IPS-18c (cell line): ENCODE data around the gene CHI3L1.

ENCODE experiments used
- H3K4me3 ChIP-seq: 2 replicates; pipeline ENCODE4 v1.7.0; 2013; ENCODE audit warnings: low read depth, mild to moderate bottlenecking, low read length, moderate library complexity; ENCODE audit not compliant: insufficient read depth
- H3K9me3 ChIP-seq: one replicate; pipeline ENCODE4 v1.6.1; 2013; ENCODE audit warnings: mild to moderate bottlenecking, low read length, moderate library complexity; ENCODE audit not compliant: control insufficient read depth, insufficient read depth

The CHI3L1 gene

GRCh38 chr1:203187689-203188264 lies 1.3 kb upstream of the CHI3L1 start:
- no peaks in the 10 kb centered on the region for H3K9me3 ChIP-seq
- H3K4me3 ChIP-seq, result no peak overlapping the region

DNA sequence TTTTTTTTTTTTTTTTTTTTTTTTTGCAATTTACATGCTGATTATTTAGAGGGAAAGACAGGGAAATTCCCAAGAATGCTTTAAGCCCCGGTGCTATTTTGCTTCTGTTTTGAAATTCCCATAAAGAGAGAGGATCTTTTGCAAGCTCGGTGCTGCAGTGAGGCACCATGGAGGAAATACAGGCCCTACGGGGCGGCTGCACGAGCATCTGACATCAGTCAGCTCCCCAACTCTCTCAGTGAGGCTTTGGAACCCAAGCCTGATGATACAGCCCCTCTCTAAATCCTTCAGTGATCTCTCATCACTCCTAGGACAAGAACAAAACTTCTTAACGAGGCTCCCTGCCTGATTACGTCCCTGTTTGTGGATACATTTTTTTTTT lies 791 bp upstream of the CHI3L1 start:
- no peak overlapping the region for H3K4me3 ChIP-seq
- no peaks in the 10 kb centered on the region for H3K9me3 ChIP-seq

- Histone ChIP-seq H3K9me3 (no peaks in the 10 kb centered on the region), H3K4me3 (no peak overlapping the region)
Measured at GRCh38 chr1:203186091-203186445, 436 bp downstream of the CHI3L1 start.

DNA sequence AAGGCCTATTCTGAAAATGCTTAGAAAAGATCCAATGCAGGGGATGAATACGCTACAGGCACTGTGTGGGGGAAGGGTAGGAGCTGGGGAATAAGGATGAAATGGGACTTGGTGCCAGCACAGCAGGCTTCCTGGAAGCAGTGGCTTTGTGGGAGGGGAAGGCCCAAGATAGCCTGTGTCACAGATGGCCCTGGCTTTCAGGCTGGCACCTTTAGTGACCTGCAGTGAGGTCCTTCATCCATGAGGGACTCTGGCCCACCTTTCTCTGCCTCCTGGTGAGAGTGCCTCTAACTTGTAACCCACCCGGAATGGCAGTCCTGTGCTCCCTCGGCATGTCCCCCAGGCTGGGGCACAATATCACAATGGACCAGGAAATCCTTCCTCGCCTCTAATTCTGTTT lies 919 bp downstream of the CHI3L1 start:
- no peaks in the 10 kb centered on the region for H3K9me3 ChIP-seq
- H3K4me3 ChIP-seq, result no peak overlapping the region

GRCh38 chr1:203185061-203185461 lies 1.4 kb downstream of the CHI3L1 start:
- H3K9me3 ChIP-seq, result no peaks in the 10 kb centered on the region
- H3K4me3 ChIP-seq, result no peak overlapping the region

- no peak overlapping the region for H3K4me3 ChIP-seq
Measured at GRCh38 chr1:203184467-203184866, 2.0 kb downstream of the CHI3L1 start.

DNA sequence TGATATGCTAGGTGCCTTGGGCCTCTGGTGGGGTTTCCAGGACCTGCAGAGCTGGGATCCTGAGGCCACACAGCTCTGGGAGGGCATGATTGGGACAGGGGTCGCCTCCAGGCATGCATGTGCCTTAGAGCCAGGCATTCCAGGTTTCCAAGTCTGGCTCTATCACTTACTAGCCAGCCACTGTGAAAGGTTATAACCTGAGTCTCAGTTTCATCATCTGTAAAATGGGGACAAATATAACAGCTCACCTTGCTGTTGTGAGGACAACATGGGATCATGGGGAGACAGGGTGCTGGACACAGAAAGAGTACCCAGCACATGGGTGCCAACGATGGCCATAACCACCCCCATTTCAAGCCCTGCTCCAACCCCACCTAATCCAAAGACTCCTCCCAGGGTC lies 2.7 kb downstream of the CHI3L1 start:
- no peaks in the 10 kb centered on the region for H3K9me3 ChIP-seq

More at GRCh38 chr1:203184467-203184866, 2.0 kb downstream of the CHI3L1 start:
- H3K9me3 ChIP-seq, result no peaks in the 10 kb centered on the region

DNA sequence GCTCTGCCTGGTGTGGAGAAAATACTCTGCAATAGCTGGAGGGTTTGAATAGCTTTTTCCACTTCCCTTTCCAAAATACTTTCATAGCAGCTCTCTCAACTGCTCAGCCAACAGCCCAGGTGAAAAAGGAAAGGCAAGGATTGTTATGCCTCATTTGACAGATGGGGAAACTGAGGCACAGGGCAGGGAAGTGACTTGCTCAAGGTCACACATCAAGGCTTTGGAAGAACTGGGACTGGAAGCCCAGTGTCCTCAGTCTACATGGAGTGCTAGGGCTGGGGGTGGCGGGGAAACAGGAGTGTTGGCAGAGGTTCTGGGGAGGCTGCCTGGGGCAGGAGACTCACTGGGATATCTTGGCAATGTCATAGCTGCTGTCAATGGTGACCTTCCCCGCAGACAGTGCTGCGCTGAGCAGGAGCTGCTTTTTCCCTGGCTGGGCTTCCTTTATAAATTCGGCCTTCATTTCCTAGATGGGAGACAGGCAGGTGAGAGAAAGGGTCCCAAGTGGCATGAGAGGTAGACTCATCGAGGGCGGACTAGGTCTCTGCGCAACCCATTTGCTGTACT lies 4.0 kb downstream of the CHI3L1 start:
- Histone ChIP-seq H3K4me3 (no peak overlapping the region), H3K9me3 (no peaks in the 10 kb centered on the region)

More for the DNA sequence above, 2.7 kb downstream of the CHI3L1 start:
- H3K4me3 ChIP-seq, result no peak overlapping the region

GRCh38 chr1:203181586-203182386 lies 4.7 kb downstream of the CHI3L1 start:
- Histone ChIP-seq H3K4me3 (no peak overlapping the region), H3K9me3 (no peaks in the 10 kb centered on the region)

GRCh38 chr1:203180611-203181330 lies 5.7 kb downstream of the CHI3L1 start:
- H3K9me3 ChIP-seq, result no peaks in the 10 kb centered on the region
- H3K4me3 ChIP-seq, result no peak overlapping the region

DNA sequence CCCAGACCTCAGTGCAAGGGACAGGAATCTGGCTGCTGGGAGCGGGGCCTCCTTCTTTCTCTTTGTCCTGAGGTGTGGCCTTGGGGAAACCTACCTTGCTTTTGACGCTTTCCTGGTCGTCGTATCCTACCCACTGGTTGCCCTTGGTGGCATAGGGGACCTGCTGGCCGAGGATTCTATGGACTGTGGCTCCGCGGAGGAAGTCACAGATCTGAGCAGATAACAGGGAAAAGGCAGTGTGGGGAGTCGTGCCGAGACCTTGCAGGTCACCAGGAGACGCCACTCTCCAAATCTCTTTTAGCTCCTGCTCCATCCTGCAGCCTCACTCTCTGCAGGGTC lies 6.9 kb downstream of the CHI3L1 start:
- Histone ChIP-seq H3K4me3 (no peak overlapping the region), H3K9me3 (no peaks in the 10 kb centered on the region)

DNA sequence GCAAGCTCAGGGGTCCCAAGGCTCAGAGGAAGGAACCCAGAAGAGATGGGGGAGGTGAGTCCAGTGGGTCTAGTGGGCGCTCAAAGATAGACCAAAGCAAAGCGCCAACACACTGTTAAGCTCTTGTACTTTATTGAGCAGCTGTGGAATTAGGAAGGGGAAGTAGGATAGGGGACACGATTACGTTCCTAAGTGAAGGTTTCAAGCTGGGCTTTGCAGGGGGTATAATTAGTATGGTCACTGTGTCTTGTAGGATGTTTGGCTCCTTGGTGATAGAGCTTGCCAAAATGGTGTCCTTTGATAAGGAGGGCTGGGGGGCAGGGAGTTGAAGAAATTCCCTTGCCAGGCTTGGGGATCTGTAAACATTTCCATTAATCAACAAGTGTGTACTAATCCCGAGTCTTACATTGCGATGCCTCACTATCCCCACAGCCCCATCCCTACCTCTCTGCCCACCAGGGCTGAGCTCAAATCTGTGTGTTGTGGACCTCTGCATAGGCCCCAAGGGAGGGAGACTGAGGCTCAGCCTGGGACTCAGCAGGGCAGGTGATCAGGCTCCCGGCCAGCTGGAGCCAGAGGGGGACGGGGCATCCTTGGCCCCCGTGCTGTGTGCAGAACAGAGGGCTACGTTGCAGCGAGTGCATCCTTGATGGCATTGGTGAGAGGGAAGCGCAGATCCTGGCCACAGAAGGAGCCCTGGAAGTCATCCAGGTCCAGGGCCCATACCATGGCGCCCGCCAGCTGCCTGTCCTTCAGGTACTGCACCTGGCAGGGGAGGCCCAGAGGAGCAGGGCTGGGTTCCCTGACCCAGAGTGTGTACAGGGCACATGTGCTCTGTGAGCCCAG lies 7.5 kb downstream of the CHI3L1 start:
- Histone ChIP-seq H3K9me3 (no peaks in the 10 kb centered on the region), H3K4me3 (no peak overlapping the region)

- Histone ChIP-seq H3K9me3 (no peaks in the 10 kb centered on the region), H3K4me3 (no peak overlapping the region)
Measured at GRCh38 chr1:203178083-203178482, 8.4 kb downstream of the CHI3L1 start.

DNA sequence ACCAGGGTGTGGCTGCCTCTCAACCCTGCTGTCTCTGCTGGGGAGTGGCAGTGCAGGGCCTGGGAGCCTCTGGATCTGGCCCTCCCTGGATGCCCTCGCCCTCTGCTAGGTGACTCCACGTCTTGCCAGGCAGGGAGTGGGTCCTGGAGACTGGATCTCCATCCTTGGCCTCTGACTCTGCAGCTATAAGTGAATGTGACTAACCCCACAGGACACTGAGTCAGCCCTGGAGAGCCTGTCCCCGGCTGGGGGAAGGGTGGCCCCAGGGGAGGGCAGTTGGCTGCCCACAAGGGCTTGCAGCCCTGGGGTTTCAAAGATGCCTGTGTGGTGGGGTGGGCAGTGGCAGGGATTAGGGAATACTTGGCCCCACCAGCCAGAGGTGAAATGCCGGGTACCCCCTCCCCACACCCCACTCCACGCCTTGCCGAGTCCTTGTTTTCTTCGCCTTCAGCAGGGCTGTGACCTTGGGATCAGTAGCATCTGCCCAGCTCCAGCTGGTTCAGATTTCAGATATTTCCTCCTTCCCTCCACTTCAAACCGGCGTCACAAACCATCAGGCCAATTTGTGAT lies 8.9 kb downstream of the CHI3L1 start:
- H3K4me3 ChIP-seq, result no peak overlapping the region

DNA sequence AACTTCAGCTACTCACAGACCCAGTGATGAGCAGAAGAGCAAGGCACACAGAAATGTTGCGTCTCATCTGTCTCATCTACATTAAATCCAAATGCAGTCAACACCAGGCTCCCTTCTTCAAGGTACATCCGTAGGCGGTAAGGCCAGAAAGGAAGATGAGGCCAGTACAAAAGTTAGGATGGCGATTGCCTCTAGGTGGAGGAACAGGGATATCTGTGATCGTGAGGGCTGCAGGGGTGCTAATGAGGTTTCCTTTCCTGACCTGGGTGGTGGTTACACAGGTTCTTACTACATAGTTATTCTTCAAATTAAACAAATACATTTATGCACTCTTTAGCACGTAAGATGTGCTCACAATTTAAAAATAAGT lies 9.5 kb downstream of the CHI3L1 start:
- H3K4me3 ChIP-seq, result no peak overlapping the region

More for the DNA sequence above, 8.9 kb downstream of the CHI3L1 start:
- H3K9me3 ChIP-seq, result no peaks in the 10 kb centered on the region

GRCh38 chr1:203176273-203177035 lies 10.1 kb downstream of the CHI3L1 start:
- Histone ChIP-seq H3K4me3 (no peak overlapping the region), H3K9me3 (no peaks in the 10 kb centered on the region)

More for the DNA sequence above, 9.5 kb downstream of the CHI3L1 start:
- H3K9me3 ChIP-seq, result no peaks in the 10 kb centered on the region
